SHP77 treated with DMSO at 0.1 percent for 48 hours (cell line): Measurements from ENCODE around the gene PSG7.
A peak's percentile ranks its signal among the peaks of the same experiment; 100 is the strongest.
"Not testable (repeated sequence)": the region's sequence is repeated elsewhere in the genome, so short reads cannot be mapped to it uniquely, and the experiment has no call there.

Experiments
- DNase-seq: peaks from one replicate; lab custom pipeline; 2025; lab: John Stamatoyannopoulos, UW

PSG7 gene

GRCh38 chr19:42937107-42937506 lies at the start of gene PSG7:
Gene PSG7 (minus strand): TSS chr19:42937207. CDS start chr19:42937076, 131 bp downstream.
- DNase-seq: not testable (repeated sequence)

- DNase-seq: no peak
Observed at GRCh38 chr19:42985588-42985987, 48.6 kb upstream of the PSG7 start.

- not testable (repeated sequence) for DNase-seq
Observed at GRCh38 chr19:42982111-42982510, 45.1 kb upstream of the PSG7 start.

GRCh38 chr19:42971451-42971850 lies 34.4 kb upstream of the PSG7 start:
- DNase-seq: not testable (repeated sequence)

- no peak for DNase-seq
Observed at GRCh38 chr19:42965176-42965575, 28.2 kb upstream of the PSG7 start.

GRCh38 chr19:42961119-42961518 lies 24.1 kb upstream of the PSG7 start:
- no peak for DNase-seq

- not testable (repeated sequence) for DNase-seq
Observed at GRCh38 chr19:42952126-42952525, 15.1 kb upstream of the PSG7 start.

- not testable (repeated sequence) for DNase-seq
Observed at GRCh38 chr19:42951476-42951875, 14.5 kb upstream of the PSG7 start.

- no peak for DNase-seq
Observed at GRCh38 chr19:42942187-42942789, 5.3 kb upstream of the PSG7 start.

GRCh38 chr19:42934726-42935125 lies 2.3 kb downstream of the PSG7 start:
- DNase-seq: not testable (repeated sequence)

GRCh38 chr19:42934183-42934582 lies 2.8 kb downstream of the PSG7 start:
- DNase-seq: not testable (repeated sequence)

GRCh38 chr19:42933412-42933811 lies 3.6 kb downstream of the PSG7 start:
- not testable (repeated sequence) for DNase-seq

GRCh38 chr19:42932485-42933101 lies 4.4 kb downstream of the PSG7 start:
- DNase-seq: not testable (repeated sequence)

- not testable (repeated sequence) for DNase-seq
Observed at GRCh38 chr19:42930214-42930613, 6.8 kb downstream of the PSG7 start.

- no peak for DNase-seq
Observed at GRCh38 chr19:42928896-42929295, 8.1 kb downstream of the PSG7 start.

- no peak for DNase-seq
Observed at GRCh38 chr19:42926781-42927180, 10.2 kb downstream of the PSG7 start.

GRCh38 chr19:42923106-42923505 lies 13.9 kb downstream of the PSG7 start:
- peak; percentile 25 for DNase-seq

GRCh38 chr19:42920971-42921370 lies 16.0 kb downstream of the PSG7 start:
- not testable (repeated sequence) for DNase-seq

GRCh38 chr19:42919757-42920079 lies 17.3 kb downstream of the PSG7 start:
- DNase-seq: no peak

GRCh38 chr19:42919070-42919756 lies 17.8 kb downstream of the PSG7 start:
- DNase-seq: not testable (repeated sequence)

GRCh38 chr19:42918377-42919069 lies 18.5 kb downstream of the PSG7 start:
- DNase-seq: not testable (repeated sequence)

GRCh38 chr19:42917634-42918033 lies 19.4 kb downstream of the PSG7 start, which contains the start of gene PSG6:
Gene PSG6 (minus strand): TSS chr19:42917894. CDS start chr19:42917792, 102 bp downstream.
- not testable (repeated sequence) for DNase-seq
